NCI-H446 (cell line): Measurements from ENCODE around the gene SMYD3.
A peak's percentile ranks its signal among the peaks of the same experiment; 100 is the strongest.

Experiments
- DNase-seq, 2 experiments: peaks; one replicate each; lab custom pipeline; 2025; lab: John Stamatoyannopoulos, UW

The SMYD3 gene

DNA sequence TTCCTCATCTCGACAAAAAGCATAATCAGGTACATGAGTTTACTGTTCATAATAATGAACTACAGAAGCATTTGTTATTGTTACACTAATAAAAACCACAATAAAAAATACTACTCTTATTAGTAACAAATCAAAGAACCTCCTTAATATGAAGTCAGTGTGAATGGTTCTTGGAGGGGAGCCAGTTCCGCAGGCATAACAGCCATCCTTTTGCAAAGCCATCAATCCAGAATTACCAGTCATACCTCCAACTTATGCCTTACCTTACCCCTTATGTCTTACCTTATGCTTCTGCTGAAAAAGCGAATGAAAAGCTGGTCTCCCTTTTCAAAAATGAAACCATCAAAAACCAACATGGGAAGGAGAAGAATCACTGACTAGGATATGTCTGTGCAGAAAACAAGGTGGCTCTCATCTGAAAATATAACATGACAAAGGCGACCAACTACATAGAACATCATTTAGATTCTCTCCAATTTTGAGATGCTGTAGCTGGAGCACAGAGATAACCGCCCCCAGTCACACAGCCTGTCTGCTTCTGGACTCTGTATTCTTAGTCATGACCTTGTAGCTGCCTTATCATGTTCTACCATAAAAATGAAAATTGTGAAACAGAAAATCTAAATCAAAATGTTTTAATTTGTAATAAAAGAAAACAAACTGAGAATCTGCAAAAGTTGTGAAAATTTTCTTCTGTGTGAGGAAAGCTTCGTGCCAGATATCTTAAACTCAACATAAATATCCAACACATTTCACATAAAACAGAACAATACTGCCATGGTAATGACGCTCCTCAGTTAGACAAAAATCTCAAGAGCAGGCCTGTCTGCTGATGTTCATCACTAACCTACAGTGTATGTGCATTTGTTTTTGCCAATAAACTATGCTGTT is 438.2 kb downstream of the SMYD3 start:
- DNase-seq = no peak

DNA sequence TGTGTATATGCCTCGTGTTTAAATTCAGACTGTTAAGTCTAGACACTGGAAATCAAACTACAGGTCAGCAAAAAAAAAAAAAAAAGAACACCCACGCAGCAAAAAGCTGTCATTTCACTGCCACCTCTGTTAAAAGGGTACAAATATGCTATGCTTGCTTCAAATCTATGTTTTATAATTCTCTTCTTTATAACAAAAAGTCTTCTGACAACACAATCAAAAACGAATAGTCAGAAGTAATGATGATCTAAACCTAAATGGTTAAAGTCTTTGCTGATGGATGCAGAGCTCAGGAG is 438.9 kb downstream of the SMYD3 start:
- no peak for DNase-seq

DNA sequence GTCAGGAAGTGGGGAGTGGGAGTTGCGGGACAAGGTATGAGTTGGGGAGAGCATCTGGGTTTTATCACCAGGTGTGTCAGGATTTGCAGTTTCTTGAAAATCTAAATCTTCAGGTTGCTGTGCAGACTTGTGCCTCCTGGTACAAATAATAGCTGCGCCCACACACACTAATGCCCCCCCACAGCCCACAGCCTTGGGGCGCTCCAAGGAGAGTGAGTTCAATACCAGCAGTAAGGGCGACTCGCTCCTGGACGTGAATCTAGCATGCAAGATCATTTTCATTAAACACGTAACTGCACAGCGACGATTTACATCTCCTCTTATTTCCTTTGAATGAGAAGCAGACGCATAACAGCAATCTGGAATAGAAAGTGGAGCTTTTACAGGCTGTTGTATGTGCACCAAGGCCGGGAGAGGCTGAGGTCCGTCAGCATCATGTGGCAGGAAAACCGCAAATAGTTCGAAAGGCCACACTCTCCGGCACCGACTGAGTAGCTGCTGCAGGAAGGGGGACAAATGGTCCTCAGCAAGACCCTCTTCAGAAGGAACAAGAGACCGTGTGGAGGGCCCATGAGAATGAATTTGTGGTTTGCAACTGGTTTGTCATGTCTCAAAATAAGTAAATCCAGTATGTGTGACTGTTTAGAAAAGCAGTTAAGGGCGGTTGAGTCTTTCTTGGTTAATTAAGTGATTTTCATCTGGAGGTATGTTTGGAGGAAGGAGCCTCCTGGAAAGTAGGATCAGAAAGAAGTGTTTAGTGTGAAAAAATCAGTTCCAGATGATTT is 439.5 kb downstream of the SMYD3 start:
- DNase-seq = no peak

DNA sequence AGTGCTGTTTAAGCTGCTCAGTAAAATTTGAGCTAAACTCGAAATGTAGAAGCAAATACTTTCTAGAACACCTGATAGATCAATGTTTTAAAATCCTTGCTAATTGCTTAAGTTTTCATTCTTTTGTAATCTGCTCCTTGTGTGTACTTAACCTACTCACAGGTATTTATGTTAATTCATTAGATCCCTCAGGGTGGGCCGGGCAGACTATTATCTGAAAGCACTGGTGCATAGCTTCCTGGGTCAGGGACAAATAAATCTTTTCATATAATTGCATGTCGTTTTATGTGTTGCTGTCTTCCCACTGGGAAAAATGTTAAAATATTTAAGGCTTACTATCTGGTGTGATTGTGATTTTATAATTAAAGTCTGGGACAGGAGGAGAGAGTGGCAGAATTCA is 440.5 kb downstream of the SMYD3 start:
- no peak for DNase-seq

DNA sequence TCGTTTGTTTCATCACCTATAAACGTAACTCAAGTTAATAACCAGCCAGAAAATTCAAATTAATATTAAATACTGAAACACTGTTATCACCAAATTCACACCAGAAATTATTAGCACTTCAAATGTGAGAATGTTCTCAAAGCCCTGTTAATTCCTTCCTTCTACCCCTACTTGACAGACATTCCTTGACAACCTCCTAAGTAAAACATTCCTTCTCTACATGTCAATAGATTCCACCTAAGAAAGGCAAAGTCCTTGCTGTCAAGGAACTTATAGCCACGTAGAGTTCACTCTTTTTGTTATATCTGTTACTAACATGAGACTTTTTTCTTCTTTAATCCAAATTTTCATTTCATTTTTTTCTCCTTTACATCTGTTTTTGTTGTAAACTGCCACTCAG is 441.5 kb downstream of the SMYD3 start:
- no peak for DNase-seq

DNA sequence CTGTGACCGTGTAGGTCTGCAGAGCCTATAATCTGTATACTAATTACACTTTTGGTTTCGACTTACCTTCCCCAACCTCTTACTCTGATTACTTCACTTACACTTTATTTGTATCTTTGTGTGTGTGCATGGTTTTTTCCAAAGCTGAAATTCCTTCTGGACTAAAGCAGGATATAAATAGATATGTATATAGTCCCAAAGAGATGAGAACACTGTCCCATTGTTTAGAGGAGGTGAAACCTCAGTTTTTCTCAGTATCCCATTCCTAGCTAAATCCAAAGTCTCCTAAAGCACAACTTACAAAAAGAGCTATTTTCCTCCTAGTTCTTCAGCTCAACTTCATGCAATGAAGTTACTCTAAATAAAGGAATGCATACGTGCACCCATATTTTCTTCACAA is 442.2 kb downstream of the SMYD3 start:
- no peak for DNase-seq

DNA sequence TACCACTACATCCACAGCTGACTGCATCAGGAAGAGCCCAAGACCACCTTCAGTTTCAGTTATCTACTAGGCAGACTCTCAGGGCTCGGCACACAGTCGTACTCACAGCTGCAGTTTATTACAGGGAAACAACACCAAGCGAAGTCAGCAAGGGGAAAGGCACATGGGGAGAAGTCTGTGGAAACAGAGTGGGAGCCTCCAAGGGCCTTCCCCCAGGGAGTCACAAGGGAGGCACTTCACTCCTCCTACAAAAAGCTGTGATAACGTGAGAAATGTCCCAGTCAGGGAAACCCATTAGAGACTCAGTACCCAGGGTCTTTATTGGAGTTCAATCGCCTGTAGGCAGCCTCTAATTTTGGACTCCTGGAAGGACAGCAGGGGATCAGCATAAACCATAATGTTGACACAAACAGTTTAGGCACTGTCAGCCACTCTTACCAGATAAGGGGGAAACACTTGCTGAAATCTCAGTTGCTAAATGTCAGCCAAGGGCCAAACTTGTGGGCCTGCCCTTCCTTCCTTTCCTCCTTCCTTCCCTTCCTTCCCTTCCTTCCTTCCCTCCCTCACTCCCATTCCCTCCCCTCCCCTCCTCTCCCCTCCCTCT is 444.0 kb downstream of the SMYD3 start:
- no peak for DNase-seq

DNA sequence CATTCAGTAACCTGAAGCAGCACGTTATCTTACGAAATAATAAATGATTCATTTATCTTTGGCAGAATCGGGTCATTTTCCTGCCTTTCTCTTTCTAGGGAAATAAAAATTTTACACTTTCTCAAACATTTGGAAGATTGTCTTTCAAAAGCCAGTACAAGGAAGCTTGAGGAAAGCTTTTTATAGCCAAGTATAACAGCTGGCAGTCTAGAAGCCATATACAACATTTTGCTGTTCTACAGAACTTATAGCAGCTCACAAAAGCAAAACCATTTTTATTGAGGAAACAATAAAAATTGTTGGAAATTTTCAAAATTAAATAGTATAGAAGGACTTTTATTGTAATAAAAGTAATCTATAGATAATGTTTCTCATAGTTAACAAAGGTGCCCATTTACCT is 448.6 kb downstream of the SMYD3 start:
- DNase-seq = no peak

DNA sequence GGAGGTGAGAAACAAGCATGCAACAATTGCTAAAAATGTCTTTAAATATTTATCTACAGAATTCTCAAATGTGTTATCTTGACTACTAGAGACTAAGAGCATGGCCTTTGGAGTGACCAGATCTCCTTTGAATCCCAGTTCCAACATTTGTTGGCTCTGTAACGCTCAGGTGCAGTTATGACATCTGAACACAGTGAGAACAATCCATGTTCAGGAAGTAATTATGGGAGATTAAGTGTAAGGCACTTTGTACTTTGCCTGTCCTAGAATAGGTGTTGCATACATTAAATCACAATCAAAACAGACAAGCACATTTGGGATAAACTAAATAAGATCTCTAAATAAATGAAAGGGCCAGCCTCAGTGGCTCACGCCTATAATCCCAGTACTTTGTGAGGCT is 454.5 kb downstream of the SMYD3 start:
- DNase-seq = no peak

DNA sequence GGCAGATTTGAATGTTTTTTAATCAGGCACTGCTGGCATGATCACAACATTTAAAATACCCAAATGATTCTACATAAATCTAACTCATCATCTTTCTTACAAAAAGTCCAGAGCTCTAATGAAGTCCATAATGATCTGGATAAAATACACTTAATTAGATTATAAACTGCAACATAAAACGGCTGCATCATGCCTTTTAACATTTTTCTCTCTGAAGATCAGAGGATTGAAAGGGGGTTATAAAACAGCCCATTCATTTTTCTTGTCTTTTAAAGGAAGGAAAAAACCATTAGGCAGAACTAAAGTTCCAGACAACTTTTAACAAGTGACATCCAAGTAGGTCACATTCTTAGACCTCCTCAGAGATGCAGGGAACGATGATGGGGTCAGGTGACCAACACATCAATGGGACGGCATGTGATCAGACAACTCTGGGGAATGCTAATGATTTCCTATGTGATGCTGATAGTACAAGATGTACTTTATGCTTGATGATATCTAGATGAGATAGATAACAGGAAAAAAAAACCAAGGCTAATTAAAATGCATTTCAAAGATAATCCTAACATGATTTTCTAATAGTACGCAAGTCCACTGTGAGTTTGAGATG is 455.1 kb downstream of the SMYD3 start:
- DNase-seq = no peak

DNA sequence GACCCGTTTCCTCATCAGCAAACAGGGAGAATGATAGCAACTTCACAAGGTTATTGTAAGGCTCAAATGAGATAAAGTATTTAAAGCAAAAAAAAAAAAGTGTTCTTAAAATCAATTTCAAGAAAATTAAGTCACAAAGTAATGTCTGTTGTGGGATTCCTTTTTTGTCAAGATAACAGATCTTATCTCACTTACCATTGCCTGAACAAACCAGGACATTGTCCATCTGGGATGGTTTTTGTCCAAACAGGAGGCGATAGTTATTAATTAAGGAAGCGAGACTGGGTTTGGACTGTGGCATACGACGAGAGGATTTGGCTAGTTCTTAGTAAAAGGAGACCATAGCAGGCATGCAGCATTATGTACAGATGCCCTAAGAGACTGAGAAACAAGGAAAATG is 458.4 kb downstream of the SMYD3 start:
- no peak for DNase-seq

DNA sequence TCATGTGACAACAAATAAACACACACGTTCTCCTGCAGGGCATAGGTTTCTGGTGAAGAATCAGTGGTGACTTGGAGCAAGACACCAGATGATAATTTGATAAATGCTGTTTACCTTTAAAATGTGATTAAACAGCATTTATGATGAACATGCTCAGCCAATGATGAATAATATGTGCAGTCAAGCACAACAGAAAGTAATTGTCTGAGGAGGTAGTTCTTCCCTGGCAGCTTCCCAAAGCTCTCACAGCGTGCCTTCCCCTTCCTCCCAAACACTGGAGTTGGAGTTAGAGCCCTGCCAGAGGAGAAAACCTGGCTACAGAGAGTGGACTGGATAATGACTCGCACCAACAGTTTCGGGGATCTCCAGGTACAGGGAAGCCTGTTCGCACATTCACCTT is 463.5 kb downstream of the SMYD3 start:
- peak; percentile 15 to 61 for DNase-seq

DNA sequence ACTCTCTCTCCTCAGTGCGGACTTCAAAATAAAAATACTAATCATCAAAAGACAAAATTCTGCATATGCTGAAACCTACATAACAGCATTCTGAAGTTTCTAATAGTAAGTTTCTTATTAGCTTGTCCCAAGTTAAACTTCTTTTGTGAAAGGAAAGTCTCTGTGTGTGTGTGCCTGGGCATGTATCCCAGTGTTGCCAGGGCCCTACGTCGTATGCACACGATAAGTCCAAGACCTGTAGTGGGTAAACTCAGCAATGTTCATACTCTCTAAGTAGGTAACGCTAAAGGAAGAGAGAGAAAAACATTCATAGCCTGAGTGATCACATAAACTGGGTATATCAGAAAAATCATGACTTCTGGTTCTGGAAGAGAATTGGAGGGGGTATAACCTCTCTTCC is 465.7 kb downstream of the SMYD3 start:
- no peak for DNase-seq

DNA sequence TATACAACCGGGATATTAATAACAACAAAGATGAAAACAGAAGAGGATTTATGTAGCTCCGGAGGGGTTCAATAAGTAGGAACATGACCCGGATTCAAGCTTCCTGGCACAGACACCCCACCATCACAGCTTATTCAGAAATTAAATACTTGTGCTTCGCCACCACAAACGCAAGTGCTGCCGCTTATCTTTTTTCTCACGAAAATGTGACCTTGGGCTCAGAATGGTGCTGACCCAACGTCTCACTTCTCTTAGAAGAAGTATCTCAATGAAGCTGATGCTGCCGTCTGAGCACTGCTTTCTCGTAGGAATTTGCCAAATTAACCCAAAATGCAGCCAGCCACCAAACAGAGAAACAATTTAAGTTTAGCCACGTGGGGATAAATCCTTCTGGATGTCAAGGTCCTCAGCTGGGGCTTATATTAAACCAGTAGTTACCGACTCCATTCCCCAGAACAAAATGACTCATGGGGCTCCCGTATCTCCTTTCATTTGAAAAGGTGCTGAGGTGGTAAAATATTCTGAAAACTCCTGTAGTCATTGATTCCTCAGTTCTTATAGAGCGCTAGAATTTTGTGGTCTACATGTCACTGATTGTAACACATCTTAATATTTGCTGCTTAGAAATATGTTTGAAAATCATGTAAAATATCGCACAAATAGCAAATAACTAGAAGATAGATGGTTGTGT is 466.7 kb downstream of the SMYD3 start:
- no peak for DNase-seq

DNA sequence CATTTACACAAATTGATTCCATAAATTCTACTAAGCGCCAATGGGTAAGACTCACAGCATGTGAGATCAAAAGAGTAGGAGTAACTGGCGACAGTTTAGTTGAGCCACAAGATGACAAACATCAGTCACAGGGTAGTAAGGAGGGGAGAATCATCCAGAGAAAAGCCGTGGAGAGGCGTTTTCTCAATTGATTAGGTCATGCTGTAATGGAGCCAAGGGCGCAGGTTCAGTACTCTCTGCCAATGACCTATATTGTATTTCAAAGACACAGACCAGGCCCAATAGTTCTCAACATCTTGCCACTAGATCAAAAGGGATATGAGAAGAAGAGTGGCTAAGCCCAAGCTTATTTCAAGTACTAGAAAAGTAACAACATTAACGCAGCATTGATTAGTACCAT is 467.5 kb downstream of the SMYD3 start:
- no peak for DNase-seq

DNA sequence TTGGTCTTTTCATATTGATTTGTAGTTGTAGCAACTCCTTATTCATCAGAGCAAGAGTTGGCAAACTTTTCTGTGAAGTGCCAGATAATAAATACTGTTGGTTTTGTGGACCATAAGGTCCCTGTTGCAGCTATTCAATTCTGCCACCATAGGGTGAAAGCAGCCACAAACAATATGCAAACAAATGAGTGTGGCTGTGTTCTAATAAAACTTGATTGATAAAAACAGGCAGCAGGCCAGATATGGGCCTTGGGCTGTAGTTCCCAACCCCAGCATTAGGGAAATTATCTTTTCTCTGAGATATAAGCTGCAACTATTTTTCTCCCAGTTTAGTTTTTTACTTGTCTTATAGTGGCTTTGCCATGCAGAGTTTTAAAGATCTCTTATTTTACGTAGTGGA is 469.2 kb downstream of the SMYD3 start:
- no peak for DNase-seq

DNA sequence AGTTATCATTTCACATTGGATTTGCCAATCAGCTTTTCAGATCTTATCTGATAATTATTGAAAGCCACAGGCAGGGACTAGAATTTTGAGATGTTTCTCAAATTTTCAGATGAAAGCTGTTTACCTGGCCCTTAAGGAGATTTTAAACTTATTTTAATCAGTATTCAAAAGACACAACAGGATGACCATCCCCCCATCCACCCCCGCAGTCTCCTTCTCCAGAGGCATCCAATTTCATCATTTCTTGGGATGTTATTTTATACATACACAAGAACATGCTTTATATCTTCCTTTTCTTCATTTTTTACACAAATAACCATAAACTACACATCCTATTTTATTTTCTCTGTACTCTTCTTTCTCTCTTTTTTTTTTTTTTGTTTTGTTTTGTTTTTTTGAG is 470.9 kb downstream of the SMYD3 start:
- DNase-seq = no peak

DNA sequence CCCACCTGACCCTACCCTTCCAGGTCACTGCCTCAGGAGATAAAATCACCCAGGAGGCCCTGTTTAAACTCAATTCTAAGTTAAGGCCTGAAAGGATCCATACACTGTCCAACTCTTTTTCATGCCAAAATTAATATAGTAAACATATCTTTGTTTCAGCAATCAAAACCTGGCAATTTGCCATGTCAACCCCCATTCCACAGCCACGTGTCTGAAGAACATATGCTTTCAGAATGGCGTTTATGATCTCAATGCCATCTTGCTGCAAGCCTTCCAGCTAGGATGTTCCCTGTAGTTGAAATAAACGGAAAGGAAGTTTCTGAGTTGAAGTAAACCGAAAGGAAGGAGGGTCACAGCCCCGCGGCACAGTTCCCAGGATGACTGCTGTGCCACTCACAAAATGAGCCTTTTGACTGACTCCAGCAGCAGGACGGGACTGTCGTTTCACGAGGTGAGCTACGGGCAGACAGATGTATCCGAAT is 472.0 kb downstream of the SMYD3 start:
- no peak for DNase-seq

DNA sequence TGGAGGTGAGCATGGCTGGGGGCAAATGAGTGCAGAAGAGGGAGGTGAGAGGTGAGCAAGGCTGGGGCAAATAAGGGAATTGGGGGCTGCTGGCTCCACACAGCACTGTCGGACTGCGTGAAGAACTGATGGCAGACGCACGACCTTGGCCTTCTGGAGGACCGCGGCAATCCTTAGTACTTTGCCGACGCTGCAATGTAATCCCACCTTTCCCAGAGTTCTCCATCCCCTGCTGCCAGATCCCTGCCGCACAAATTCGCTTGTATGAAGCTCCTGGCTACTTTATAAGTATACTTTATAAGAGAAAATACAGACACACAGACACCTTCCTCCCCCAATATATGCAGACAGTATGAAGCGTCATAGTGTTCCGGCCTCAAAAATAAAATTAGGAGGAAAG is 472.4 kb downstream of the SMYD3 start:
- DNase-seq = no peak

DNA sequence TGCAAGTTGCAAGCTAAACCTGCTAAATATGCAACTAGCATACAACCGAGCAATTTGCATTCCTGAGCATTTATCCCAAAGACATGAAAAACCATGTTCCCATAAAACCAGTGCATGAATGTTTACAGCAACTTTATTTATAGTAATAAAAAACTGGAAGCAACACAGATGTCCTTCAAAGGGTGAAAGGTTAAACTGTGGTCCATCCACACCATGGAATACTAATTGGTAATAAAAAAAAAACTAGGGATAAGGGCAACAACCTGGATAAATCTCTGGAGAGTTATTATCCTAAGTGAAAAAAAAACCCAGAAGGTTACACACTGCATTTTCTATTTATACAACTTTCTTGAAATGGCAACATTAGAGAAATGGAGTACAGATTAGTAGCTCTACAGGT is 474.1 kb downstream of the SMYD3 start:
- no peak for DNase-seq

DNA sequence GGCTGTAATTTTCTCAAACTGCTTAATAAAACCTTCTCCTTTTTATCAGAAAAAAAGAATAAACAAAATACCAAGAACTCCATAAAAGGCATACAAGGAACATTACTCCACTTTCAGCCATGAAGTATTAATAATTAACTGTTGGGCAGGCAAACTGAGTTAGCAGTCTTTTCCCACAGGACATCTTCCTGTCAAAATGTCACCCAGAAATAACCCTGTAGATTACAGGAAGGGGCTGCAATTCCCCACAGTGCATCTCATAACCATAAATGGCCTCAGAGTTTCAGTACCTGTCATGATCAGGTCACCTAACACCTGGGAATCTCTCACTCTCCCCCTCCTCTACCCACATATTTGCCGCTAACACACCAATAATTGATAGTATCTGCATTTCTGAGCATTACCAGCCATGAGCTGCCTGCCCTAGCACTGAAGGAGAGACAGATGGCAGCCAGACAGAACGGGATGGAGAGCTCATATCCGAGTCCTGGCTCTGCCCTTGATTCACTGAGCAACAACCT is 475.0 kb downstream of the SMYD3 start:
- DNase-seq = no peak

DNA sequence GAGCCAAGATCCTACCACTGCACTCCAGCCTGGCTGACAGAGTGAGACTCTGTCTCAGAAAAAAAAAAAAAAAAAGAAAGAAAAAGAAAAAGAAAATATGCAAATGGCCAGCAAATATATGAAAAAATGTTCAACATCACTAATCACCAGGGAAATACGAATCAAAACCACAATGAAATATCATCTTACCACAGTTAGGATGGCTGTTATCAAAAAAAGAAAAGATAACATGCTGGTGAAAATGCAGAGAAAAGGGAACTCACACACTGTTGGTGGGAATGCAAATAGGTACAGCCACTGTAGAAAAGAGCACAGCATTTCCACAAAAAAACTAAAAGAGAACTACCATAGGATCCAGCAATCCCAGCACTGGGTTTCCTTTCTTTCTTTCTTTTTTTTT is 477.5 kb downstream of the SMYD3 start:
- DNase-seq = no peak
